ENCODE measurements around the gene PAM.

Gene PAM

GRCh38 chr5:102927007-102927406 is 171.9 kb downstream of the PAM start:
- in situ Hi-C loops (cut with MboI; ENCODE audit: low sequenced_read_pairs) = no loop called here

- in situ Hi-C loops (cut with MboI; ENCODE audit: low sequenced_read_pairs) = no loop called here
Observed at GRCh38 chr5:102930244-102930643, 175.1 kb downstream of the PAM start.

- in situ Hi-C loops (cut with MboI; ENCODE audit: low sequenced_read_pairs) = no loop called here
Observed at GRCh38 chr5:102931085-102931725, 176.1 kb downstream of the PAM start.

GRCh38 chr5:102932781-102933180 is 177.7 kb downstream of the PAM start:
- in situ Hi-C loops (cut with MboI; ENCODE audit: low sequenced_read_pairs) = no loop called here

- in situ Hi-C loops (cut with MboI; ENCODE audit: low sequenced_read_pairs) = no loop called here
Observed at GRCh38 chr5:102933316-102933715, 178.2 kb downstream of the PAM start.

GRCh38 chr5:102933721-102934459 is 178.8 kb downstream of the PAM start:
- in situ Hi-C loops (cut with MboI; ENCODE audit: low sequenced_read_pairs) = no loop called here

GRCh38 chr5:102937894-102938293 is 182.8 kb downstream of the PAM start:
- in situ Hi-C loops (cut with MboI; ENCODE audit: low sequenced_read_pairs) = no loop called here

GRCh38 chr5:102941111-102941510 is 186.0 kb downstream of the PAM start:
- in situ Hi-C loops (cut with MboI; ENCODE audit: low sequenced_read_pairs) = no loop called here

GRCh38 chr5:102946414-102946813 is 191.3 kb downstream of the PAM start:
- in situ Hi-C loops (cut with MboI; ENCODE audit: low sequenced_read_pairs) = no loop called here

- in situ Hi-C loops (cut with MboI; ENCODE audit: low sequenced_read_pairs) = no loop called here
Observed at GRCh38 chr5:102946971-102947370, 191.9 kb downstream of the PAM start.

- in situ Hi-C loops (cut with MboI; ENCODE audit: low sequenced_read_pairs) = no loop called here
Observed at GRCh38 chr5:102955488-102955887, 200.4 kb downstream of the PAM start.

GRCh38 chr5:102956599-102956998 is 201.5 kb downstream of the PAM start:
- in situ Hi-C loops (cut with MboI; ENCODE audit: low sequenced_read_pairs) = no loop called here

- in situ Hi-C loops (cut with MboI; ENCODE audit: low sequenced_read_pairs) = no loop called here
Observed at GRCh38 chr5:102957141-102957540, 202.0 kb downstream of the PAM start.

- in situ Hi-C loops (cut with MboI; ENCODE audit: low sequenced_read_pairs) = no loop called here
Observed at GRCh38 chr5:102958481-102959011, 203.4 kb downstream of the PAM start.

GRCh38 chr5:102959055-102959454 is 203.9 kb downstream of the PAM start:
- in situ Hi-C loops (cut with MboI; ENCODE audit: low sequenced_read_pairs) = no loop called here

GRCh38 chr5:102961671-102962070 is 206.6 kb downstream of the PAM start:
- in situ Hi-C loops (cut with MboI; ENCODE audit: low sequenced_read_pairs) = no loop called here

GRCh38 chr5:102965653-102966052 is 210.5 kb downstream of the PAM start:
- in situ Hi-C loops (cut with MboI; ENCODE audit: low sequenced_read_pairs) = no loop called here

- in situ Hi-C loops (cut with MboI; ENCODE audit: low sequenced_read_pairs) = no loop called here
Observed at GRCh38 chr5:102969641-102970040, 214.5 kb downstream of the PAM start.

GRCh38 chr5:102971676-102972293 is 216.7 kb downstream of the PAM start:
- in situ Hi-C loops (cut with MboI; ENCODE audit: low sequenced_read_pairs) = no loop called here

- in situ Hi-C loops (cut with MboI; ENCODE audit: low sequenced_read_pairs) = no loop called here
Observed at GRCh38 chr5:102974177-102974576, 219.1 kb downstream of the PAM start.

- in situ Hi-C loops (cut with MboI; ENCODE audit: low sequenced_read_pairs) = no loop called here
Observed at GRCh38 chr5:102975045-102975444, 219.9 kb downstream of the PAM start.
